Measurements from ENCODE around the gene PGGHG.
A peak's percentile ranks its signal among the peaks of the same experiment; 100 is the strongest.

The PGGHG gene

GRCh38 chr11:270451-271318, 18.2 kb upstream of the PGGHG start:
- DNase-seq: no peak

GRCh38 chr11:271319-271715, 17.6 kb upstream of the PGGHG start:
- DNase-seq: no peak

- no peak for DNase-seq
Measured at GRCh38 chr11:272195-272930, 16.6 kb upstream of the PGGHG start.

- no peak for DNase-seq
Measured at GRCh38 chr11:272931-273198, 16.1 kb upstream of the PGGHG start.

- DNase-seq: no peak
Measured at GRCh38 chr11:276219-276618, 12.7 kb upstream of the PGGHG start.

GRCh38 chr11:278001-278951, 10.7 kb upstream of the PGGHG start, which contains the start of gene NLRP6:
Gene NLRP6 (plus strand): TSS chr11:278407. CDS start chr11:278570, 163 bp downstream.
- no peak for DNase-seq

- DNase-seq: no peak
Measured at GRCh38 chr11:279040-279965, 9.6 kb upstream of the PGGHG start.

GRCh38 chr11:279966-280705, 8.8 kb upstream of the PGGHG start:
- peak; percentile 51 to 59 for DNase-seq

GRCh38 chr11:280706-281485, 8.0 kb upstream of the PGGHG start:
- DNase-seq: peak in 1 of 2 donors; percentile 60

GRCh38 chr11:281486-282161, 7.3 kb upstream of the PGGHG start:
- peak in 1 of 2 donors; percentile 49 for DNase-seq

GRCh38 chr11:282171-282570, 6.8 kb upstream of the PGGHG start:
- no peak for DNase-seq

- DNase-seq: no peak
Measured at GRCh38 chr11:282630-283360, 6.1 kb upstream of the PGGHG start.

GRCh38 chr11:283405-284104, 5.4 kb upstream of the PGGHG start:
- no peak for DNase-seq

- no peak for DNase-seq
Measured at GRCh38 chr11:284105-285020, 4.6 kb upstream of the PGGHG start.

- DNase-seq: no peak
Measured at GRCh38 chr11:285021-285893, 3.7 kb upstream of the PGGHG start.

GRCh38 chr11:285894-286220, 3.1 kb upstream of the PGGHG start:
- DNase-seq: no peak
